OCI-LY7 (cell line): ENCODE results near the gene BCAS4.

Experiments
- CTCF ChIP-seq: fragments of 200-600 bp; sonication (generic); conservative IDR thresholded peaks from 2 replicates; pipeline ENCODE4 v1.5.1; 2014; ENCODE audit warnings: mild to moderate bottlenecking, antibody characterized with exemption, low read length, moderate library complexity, mixed read lengths
- EZH2phosphoT487 ChIP-seq: fragments of 200-600 bp; sonication (generic); IDR thresholded peaks from 2 replicates; pipeline ENCODE4 v1.6.1; 2018; ENCODE audit warnings: low read depth, borderline replicate concordance, mild to moderate bottlenecking, mixed run types, antibody characterized with exemption, low read length, moderate library complexity, mixed read lengths

GRCh38 chr20:50821994-50822393 is 27.1 kb downstream of the BCAS4 start:
- TF ChIP-seq CTCF (no peak), EZH2phosphoT487 (no peak)
